Activated T-helper 9 cell treated with anti-CD3 and anti-CD28 coated beads, Interleukin-2, amount 50 U/mL, for 16 hours (primary cell): ENCODE measurements around the gene CARMIL1.

Source experiments
- DNase-seq: peaks from one replicate; pipeline ENCODE4 v3.0.0-alpha.2; 2020; ENCODE audit warnings: low read depth

The CARMIL1 gene

DNA sequence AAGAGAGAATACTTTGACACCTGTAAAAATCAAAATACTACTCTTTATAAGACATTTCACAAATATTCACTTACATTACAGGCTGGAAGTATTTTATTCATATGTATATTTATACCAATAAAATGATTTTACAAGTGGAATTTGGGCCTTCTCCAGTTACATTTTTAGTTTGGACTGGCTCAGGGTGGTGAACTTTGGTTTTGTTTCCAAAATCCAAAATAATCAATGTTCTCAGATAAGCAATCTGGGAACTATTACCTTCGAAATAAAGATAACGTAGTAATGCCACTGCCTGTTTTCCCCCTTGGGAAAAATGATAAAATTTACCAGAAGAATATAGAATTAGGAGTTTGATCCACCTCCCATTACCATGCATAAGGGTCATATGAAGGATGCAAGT is 341.2 kb downstream of the CARMIL1 start:
- no peak for DNase-seq

DNA sequence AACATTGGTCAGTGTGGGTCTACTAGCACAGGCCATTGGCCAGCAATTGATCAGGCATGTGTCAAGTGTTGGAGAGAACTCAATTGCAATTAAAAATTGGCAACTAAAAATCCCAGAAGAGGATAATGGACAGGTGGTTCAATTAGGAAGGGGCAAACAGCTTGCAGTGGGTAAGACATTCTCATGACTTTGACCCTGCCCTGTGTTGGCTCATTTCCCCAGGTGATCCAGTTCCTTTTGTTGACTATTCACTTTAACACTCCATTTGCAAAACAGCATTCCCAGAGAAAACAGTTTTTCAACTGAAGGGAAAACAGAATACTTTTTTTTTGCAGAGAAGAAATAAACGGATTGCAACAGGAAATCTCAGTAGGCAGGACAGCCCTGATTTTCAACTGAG is 343.9 kb downstream of the CARMIL1 start:
- DNase-seq: no peak

DNA sequence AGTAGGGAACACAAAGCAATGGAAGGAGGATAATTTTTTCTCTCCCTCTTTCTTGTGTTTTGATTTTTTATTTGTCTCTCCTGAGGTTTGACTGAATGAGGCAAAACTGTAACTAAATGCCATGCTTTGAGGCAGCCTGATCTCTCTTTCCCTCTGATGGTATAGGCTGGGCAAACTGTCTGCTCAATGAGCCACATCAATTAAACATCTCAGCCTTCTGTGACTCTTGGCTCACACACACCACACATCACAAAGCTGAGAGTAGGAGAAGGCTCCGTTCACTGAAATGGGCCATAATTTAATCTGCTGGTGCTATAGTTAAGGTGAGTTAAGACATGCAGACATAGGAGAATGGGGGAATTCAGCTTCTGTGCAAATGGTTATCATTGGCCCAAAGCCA is 344.7 kb downstream of the CARMIL1 start:
- DNase-seq: no peak

DNA sequence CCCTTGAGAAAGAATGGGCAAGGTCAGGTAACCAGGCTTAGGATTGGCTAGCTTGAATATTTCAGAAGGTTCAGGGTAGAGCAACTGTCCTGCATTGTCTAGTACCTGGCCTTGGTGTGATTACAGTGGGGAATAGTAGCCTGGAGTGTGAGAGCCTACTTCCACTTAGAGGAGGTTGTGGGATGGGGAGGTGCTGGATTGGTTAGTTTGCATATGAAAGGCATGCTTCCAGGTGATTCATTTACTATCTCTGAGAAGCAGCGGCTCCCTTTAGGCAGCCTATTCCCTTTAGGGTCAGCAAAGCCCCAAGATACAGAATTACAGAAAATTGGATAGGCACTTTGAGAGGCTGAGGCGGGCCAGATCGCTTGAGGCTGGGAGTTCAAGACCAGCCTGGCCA is 347.8 kb downstream of the CARMIL1 start:
- DNase-seq: no peak

DNA sequence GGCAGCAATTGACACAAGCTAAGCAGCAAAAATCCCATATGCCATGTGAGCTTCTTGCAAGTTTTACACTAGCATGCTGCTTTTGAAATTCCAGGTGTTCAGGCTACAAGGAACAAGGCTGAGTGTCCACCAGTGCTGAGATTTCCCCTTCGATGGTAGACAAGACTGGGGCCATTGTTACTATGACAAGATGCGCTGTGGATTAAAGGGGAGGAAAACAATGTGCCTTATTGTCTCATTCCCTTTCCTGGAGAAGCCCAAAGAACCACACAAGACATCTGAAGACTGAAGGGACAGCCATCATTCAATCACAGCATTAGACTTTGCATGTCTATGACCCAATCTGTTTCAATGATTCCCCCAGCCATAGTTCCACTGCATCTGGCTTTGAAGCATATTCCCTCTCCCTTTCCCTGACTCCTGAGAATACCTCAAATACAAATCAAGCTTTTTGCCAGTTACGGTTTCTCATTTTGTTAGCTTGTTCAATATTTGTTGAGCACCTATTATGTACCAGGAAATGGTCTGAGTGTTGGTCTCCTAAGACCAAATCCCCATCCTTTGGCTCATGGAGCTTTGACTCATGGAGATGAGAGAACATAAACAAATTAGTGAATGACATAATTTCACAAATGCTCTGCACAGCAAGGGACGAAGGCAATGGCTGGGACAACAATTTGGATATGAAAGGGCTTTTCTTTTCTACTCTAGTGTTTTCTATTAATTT is 349.5 kb downstream of the CARMIL1 start:
- DNase-seq: no peak

DNA sequence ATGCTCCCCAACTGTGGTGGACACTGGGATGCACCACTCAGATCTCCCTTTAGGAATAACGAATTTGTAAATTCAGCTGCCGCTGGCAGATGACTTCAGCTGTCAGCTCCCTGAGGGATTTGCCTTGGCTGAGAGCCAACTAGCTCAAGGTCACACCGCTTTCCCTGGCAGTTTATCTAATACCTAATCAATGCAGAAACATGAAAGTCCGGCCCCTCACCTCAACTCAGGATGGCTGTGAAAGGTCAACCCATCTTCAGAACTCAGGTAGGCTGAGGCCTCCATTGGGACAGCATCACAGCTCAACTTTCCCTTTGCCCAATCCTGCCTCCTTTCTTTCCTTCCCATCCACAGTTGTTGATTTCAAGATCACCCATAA is 350.0 kb downstream of the CARMIL1 start:
- DNase-seq: no peak

DNA sequence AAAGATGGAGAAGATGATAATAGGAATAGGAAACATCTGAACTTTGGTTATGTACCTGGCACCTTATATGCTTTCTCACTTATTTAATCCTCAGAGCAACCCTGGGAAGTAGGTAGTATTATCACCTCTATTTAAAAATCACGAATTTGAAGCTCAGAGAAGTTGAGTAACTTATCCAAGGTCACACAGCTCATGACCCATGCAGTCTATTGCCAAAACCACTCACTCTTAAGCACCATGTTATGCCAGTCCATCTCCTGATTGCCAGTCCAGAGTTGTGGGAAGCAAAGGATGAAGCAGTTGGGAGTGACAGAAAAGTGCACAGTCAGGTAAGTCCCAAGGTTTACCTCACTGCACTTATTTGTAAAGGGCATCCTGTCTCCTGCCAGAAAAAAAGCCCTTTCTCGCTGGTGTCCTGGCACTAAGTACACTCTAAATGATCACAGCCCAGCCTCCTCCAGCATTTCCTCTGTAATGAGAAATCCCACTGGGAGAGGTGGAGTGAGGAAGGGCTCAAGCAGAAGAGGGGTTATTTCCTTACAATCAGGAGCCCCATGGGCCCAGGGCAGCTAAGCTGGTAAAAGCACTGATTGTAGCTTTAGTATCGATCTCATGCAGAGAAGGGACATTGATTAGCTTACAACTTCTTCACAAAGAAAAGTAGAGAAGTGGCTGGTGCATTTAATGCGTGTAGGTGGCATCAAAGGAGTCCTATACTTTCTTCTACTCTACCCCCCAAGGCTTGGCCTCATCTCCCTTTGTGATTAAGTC is 351.5 kb downstream of the CARMIL1 start:
- DNase-seq: no peak

DNA sequence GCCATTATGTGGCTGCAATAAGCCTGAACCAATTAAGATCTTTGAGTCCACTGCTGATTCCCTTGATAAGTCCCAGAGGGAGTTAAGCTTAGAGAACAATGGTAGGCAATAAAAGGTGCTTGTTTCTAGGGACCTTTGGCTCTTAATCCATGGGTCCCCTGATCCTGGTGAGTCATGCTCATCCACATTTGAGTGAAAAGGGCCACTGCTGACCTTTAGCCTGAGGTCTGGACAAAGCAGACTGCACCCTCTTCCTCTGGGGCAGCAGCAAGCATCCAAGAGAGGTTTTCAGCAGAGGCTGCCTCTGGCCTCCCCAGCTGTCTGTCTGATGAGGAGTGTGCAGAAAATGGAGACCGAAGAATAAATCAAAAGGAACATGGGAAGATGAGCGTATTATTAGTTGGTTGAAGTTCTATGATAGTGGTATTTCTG is 356.7 kb downstream of the CARMIL1 start:
- no peak for DNase-seq

DNA sequence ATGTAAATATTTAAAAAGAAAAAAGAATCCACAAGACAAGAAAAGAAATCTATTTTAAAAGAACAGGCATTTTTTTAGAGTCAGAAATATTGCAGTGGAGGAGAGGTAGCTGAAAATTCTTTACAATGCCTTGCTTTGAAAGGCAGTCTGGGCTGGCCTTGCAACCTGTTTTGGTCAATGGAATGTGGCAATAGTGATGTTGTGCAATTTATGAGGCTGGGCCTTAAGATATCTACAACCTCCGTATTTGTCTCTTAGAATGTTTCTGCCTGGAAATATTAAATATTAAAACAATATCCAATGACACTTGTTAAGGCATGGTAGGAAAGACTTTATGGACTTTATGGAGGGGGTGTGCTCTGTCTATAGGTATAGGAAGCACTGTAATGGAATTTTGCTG is 358.0 kb downstream of the CARMIL1 start:
- no peak for DNase-seq

DNA sequence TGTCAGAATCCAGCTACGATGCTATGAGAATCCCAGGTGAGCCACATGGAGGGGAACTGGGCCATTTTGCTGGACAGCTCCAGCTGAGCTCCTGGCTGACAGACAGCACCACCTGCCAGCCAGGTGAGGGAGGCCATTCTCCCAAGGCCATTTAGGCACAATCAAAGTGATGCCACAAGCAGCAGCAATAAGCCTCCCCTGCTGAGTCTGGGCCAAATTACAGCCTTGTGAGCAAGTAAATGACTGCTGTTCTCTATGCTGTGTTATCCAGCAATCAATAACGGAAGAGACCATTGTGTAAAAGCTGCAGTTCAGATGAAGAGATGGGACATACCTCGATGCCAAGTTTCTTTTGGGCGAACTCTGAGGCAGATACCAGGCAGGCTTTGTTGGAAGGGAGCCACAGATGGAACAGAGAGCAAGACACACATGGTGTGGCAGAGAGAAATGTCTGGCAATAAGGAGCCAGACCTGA is 358.8 kb downstream of the CARMIL1 start:
- no peak for DNase-seq

DNA sequence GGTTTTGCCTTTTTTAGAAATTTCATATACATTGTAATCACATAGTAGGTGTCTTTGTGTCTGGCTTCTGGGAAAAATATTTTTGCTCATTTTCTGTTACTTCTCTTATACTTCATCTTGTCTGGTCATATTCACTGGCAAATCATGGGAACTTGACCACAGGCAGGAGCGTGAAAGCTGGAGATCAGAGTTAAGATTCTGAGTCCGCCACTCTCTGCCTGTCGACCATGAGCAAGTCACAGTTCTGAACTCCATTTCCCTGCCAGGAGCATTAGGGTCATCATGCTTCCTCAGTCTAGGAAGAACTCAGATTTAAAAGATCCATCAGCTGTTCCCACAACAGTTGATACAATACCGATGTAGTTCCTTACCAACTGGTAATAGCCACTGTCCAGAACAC is 360.5 kb downstream of the CARMIL1 start:
- no peak for DNase-seq

DNA sequence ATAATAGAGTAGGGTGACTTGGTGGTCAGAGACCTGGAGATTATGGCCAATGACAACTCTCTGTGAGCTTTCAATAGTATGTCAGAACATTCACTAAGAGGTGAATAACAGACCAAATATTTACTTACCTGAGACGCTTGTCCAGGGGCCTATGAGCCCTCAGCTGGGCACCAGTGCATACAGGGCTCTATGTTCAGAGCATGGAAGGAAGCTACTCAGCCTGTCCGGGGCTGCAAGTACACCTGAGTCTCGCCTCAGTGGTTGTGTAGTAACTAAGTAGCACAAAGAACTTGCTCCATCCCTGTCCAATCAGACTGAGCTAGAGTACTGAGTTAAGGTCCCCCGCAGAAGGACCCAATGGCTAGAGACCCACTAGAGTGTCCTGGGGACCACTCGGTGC is 361.3 kb downstream of the CARMIL1 start:
- no peak for DNase-seq

DNA sequence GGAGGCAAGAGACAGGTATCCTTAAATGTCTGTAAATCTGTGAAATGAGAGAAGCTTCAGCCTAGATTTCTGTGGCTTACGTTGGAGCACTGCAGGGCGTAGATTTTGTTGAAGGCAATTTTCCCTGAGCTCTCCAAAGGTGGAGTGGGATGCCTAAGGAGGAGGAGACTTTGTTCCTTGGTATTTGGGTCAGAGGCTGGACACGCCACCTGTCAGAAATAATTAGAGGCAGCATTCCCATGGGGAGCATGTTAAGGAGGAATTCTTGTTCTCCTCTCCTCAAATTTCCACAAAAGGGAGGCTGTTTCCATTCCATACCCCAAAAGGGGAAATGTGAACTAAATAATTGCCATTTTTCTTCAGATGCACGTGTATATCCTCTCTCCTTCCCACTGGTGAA is 361.7 kb downstream of the CARMIL1 start:
- DNase-seq: no peak

DNA sequence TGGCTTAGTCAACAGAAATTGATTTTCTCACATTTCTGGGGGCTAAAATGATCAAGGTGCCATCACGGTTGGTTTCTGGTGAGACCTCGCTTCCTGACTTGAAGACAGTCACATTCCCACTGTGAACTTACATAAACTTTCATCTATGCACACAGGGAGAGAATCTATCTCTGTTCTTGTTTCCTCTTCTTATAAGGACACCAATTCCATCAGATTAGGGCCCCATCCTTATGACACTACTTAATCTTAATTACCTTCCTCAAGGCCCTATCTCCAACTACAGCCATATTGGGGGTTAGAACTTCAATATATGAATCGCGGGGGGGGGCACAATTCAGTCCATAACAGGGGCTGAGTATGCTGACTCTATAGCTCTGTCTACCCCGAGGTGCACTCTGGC is 362.2 kb downstream of the CARMIL1 start:
- DNase-seq: no peak

DNA sequence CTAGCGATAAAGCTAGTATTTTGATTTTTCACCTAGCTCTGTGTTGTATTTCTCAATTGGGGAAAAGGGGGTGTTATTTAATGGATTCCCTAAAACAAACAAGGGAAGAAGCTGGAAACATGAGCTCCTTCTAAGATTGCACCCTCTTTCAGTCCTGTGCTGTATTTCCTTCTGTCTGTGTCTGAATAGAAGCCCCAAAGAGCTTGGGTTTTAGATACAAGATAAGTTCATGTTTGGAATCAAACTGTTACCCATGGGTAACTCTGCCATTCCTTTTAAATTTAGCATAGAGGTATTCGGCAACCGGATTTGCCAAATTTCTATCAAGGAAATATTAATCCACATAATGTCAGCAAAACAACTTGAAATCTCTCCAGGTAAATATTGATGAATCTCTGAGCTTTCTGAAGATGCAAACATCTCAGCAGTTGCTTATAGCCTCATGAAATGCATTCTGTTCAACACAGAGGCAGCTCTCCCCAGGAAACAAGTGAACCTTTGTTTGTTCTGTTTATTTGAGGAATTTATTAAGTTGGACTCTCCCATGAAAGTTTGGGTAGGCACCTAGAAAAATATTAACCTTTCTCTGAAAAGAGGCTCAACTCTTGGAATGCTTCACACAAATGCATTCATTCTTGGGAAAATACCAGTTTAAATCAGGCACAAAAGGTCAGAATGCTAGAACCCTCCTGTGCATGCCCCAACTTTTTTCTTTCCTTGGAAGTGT is 362.9 kb downstream of the CARMIL1 start:
- no peak for DNase-seq

DNA sequence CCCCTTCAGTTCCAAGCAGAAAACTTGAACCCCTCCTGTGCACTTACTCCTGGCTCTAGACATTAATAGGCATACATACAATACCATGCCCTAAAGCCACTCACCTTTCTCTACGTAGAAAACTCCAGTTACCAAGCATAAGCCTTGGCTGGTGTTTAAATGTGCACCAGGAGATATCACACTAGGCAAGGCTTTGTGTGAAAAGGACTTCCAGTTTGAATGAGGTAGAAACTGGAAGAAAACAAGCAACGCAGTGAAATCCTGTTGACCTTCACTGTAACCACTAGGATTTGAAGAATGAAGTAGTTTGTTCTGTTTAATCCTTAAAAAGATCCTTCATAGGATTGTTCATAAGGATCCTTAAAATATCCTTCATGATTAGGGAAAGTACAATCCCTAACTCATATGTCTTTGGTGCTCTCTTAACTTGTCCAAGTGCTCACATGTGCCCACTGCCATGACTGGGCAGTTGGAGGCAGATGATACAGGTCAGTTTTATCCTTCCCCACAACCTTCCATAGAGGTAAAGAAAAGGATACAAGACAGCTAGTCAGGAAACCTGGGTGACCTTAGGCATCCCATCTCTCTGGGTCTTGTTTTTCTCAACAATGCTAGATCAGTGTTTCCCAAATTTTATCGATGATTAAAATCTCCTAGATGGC is 363.6 kb downstream of the CARMIL1 start:
- DNase-seq: no peak

DNA sequence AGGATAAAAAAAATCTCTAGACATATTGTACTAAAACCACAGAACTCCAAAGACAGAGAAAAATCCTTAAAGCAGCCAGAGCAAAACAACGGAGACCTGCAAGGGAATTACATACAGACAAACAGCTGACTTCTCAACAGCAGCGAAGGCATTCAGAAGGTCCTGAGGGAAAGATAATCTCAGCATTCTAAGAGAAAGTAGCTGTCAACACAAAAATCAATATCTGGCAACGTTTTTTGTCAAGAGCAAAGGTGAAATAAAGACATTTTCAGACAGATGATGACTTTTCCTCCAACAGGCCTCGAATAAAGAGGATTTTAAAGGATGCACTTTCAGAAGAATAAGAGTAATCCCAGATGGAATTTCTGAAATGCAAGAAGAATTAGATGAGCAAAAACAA is 366.7 kb downstream of the CARMIL1 start:
- DNase-seq: no peak

DNA sequence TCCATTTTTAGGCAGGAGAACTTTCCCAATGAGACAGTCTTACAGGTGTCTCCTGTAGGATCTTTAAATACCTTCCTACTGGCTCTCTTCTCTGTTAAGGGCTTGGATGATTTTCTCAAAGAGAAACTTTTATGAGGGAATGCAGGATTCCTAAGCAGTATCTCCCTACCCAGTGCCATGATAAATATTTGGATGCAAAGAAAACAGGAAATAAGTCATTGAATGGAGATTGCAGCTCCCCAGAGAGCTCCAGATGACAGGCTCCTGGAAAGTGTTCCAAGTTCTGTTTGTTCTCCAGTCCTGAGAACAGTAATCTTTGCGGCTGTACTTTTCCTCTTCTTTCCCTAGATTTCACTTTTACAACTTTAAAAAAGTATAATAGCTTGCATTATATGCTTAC is 370.4 kb downstream of the CARMIL1 start:
- no peak for DNase-seq

DNA sequence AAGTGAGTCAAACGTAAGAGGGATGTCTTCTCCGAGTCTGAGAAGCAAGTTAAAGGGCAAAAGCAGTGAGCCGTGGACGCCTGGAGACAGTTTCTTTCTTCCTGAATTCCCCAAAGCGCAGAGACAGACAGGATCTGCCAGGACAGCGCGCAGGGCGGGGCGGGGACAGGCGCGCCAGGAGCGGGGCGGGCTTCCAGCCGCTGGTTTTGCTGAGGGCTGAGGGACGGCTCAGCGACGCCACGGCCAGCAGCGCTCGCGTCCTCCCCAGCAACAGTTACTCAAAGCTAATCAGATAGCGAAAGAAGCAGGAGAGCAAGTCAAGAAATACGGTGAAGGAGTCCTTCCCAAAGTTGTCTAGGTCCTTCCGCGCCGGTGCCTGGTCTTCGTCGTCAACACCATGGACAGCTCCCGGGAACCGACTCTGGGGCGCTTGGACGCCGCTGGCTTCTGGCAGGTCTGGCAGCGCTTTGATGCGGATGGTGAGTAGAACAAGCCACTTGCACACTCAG is 372.9 kb downstream of the CARMIL1 start, which contains the start of gene SCGN:
Gene SCGN, plus strand, starts transcription at position 209 of the 509 bp plus-strand sequence. Its CDS starts 189 bp downstream, at position 398.
- DNase-seq: no peak

DNA sequence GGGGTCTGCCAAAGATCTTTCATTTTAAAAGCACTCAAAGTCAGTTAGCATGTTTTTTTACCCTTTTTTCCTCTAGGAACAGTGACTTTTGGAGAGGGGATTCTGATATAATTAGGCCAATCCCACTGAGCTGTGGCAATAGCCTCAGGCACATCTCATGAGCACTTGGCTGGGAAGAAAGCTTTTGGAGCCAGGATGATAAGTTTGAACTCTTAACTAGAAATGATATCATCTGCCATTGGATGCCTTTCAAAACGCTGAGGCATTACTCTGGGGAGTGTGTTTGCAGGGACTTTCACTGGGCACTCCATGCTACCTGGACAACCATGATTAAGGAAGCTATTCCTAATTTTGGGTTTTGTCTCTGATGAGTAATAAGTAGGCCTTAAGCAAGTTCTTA is 376.5 kb downstream of the CARMIL1 start:
- DNase-seq: no peak

DNA sequence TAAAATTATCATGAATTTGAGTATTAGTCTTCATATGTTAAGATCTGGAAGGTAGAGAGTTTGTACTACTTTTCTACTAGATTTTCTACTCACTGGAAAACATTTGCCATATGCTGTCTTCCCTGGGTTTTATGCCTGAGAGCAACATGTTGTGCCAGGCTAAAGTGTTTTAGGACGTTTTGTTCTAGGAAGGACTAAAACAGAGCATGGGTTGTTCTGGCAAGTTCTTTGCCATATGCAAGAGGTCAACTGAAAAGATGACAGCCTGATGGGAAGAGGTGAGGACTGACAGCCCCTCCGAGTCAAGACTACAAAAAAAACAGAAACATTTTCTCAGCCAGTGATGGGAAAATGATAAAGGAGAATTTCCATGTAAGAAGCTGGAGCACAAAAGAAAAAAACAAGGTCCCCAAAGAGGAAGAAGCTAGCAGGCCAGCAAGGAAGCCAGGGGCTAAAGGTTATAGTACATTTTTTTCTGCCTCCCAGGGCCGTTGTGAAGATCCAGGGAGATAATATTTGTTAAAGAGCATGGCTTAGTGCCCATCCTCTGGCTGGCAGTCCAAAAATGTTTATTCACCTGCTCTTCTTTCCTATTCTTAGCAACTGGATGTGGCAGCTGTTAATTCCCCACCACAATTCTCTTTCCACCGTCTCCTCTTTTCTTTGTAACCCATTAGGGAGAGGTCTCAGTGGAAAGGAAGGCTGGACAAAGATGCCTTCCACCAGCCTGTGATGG is 380.6 kb downstream of the CARMIL1 start:
- no peak for DNase-seq
